Mesenchymal stem cell (in vitro differentiated cells and primary cell): ENCODE results near the gene CNTNAP2.

Experiments
- DNase-seq: peaks from one replicate; pipeline ENCODE4 v3.0.0-alpha.2; 2013
- H2AFZ ChIP-seq: one replicate; pipeline ENCODE4 v1.6.1; 2013; ENCODE audit warnings: low read depth, mild to moderate bottlenecking, control low read depth, inconsistent platforms, low read length, moderate library complexity
- H2AK5ac ChIP-seq: 2 replicates; pipeline ENCODE4 v1.6.1; 2013; ENCODE audit warnings: low read length, moderate library complexity, mild to moderate bottlenecking, inconsistent platforms; ENCODE audit not compliant: severe bottlenecking
- H2BK120ac ChIP-seq: one replicate; pipeline ENCODE4 v1.6.1; 2013; ENCODE audit warnings: low read depth, mild to moderate bottlenecking, inconsistent platforms, low read length, moderate library complexity
- H2BK12ac ChIP-seq, 2 experiments: one replicate each; pipeline ENCODE4 v1.6.1; 2013; ENCODE audit warnings: inconsistent platforms in 2 of 2, low read length in 2 of 2, mild to moderate bottlenecking in 2 of 2, moderate library complexity in 2 of 2, control low read depth in 1 of 2
- H2BK15ac ChIP-seq: one replicate; pipeline ENCODE4 v1.6.1; 2013; ENCODE audit warnings: mild to moderate bottlenecking, low read depth, inconsistent platforms; ENCODE audit not compliant: poor library complexity, severe bottlenecking
- H2BK5ac ChIP-seq: 2 replicates; pipeline ENCODE4 v1.6.1; 2013; ENCODE audit warnings: low read depth, mild to moderate bottlenecking, low read length, control low read depth, inconsistent platforms; ENCODE audit not compliant: poor library complexity, severe bottlenecking
- H3K14ac ChIP-seq, 2 experiments: one replicate each; pipeline ENCODE4 v1.6.1; 2013; ENCODE audit warnings: inconsistent platforms in 2 of 2, low read length in 2 of 2, control low read depth in 1 of 2, mild to moderate bottlenecking in 1 of 2, moderate library complexity in 1 of 2
- H3K18ac ChIP-seq, 2 experiments: one replicate each; pipeline ENCODE4 v1.6.1; 2013; ENCODE audit warnings: inconsistent platforms in 2 of 2, low read length in 2 of 2, control low read depth in 1 of 2, low read depth in 1 of 2, mild to moderate bottlenecking in 1 of 2
- H3K23ac ChIP-seq, 2 experiments: one replicate each; pipeline ENCODE4 v1.6.1; 2013; ENCODE audit warnings: inconsistent platforms in 2 of 2, low read length in 2 of 2, mild to moderate bottlenecking in 2 of 2, moderate library complexity in 2 of 2, control low read depth in 1 of 2
- H3K27ac ChIP-seq: 2 replicates; pipeline ENCODE4 v1.5.1; 2013; ENCODE audit warnings: mild to moderate bottlenecking, moderate library complexity, low read length, control low read depth, inconsistent platforms; ENCODE audit not compliant: poor library complexity, severe bottlenecking
- H3K27me3 ChIP-seq, 2 experiments: 2 replicates each; pipeline versions ENCODE4 v1.6.1 to v1.7.0; 2013; ENCODE audit warnings: low read length in 2 of 2, mild to moderate bottlenecking in 2 of 2, moderate library complexity in 2 of 2, control low read depth in 1 of 2, inconsistent platforms in 1 of 2; ENCODE audit not compliant: control insufficient read depth in 1 of 2, insufficient read depth in 1 of 2
- H3K36me3 ChIP-seq, 2 experiments: 2 replicates each; pipeline versions ENCODE4 v1.6.1 to v1.7.0; 2013; ENCODE audit warnings: low read length in 2 of 2, control low read depth in 1 of 2, inconsistent platforms in 1 of 2, low read depth in 1 of 2, mild to moderate bottlenecking in 1 of 2; ENCODE audit not compliant: insufficient read depth in 2 of 2, control insufficient read depth in 1 of 2
- H3K4ac ChIP-seq, 2 experiments: one replicate each; pipeline ENCODE4 v1.6.1; 2013; ENCODE audit warnings: inconsistent platforms in 2 of 2, low read length in 2 of 2, mild to moderate bottlenecking in 2 of 2, moderate library complexity in 2 of 2, control low read depth in 1 of 2, low read depth in 1 of 2
- H3K4me1 ChIP-seq: 2 replicates; pipeline ENCODE4 v1.6.1; 2013; ENCODE audit warnings: low read depth, low read length, control low read depth; ENCODE audit not compliant: control insufficient read depth, insufficient read depth
- H3K4me2 ChIP-seq: 2 replicates; pipeline ENCODE4 v1.6.1; 2013; ENCODE audit warnings: low read length, mild to moderate bottlenecking, inconsistent platforms; ENCODE audit not compliant: poor library complexity, severe bottlenecking
- H3K4me3 ChIP-seq, 2 experiments: 2 replicates each; pipeline versions ENCODE4 v1.5.1 to v1.7.0; 2013; ENCODE audit warnings: low read length in 2 of 2, mild to moderate bottlenecking in 2 of 2, control low read depth in 1 of 2, low read depth in 1 of 2; ENCODE audit not compliant: insufficient read depth in 1 of 2
- H3K79me1 ChIP-seq: replicated peaks from 2 replicates; pipeline ENCODE4 v1.6.1; 2013; ENCODE audit warnings: mild to moderate bottlenecking, control low read depth, low read length, inconsistent platforms; ENCODE audit not compliant: poor library complexity, severe bottlenecking
- H3K9ac ChIP-seq: 2 replicates; pipeline ENCODE4 v1.7.0; 2013; ENCODE audit warnings: mild to moderate bottlenecking, low read length, moderate library complexity
- H3K9me3 ChIP-seq: 2 replicates; pipeline ENCODE4 v1.7.0; 2013; ENCODE audit warnings: mild to moderate bottlenecking, low read length; ENCODE audit not compliant: control insufficient read depth
- H4K8ac ChIP-seq: one replicate; pipeline ENCODE4 v1.6.1; 2013; ENCODE audit warnings: inconsistent platforms, mild to moderate bottlenecking, low read length, moderate library complexity
- H4K91ac ChIP-seq: one replicate; pipeline ENCODE4 v1.6.1; 2013; ENCODE audit warnings: mild to moderate bottlenecking, low read length, inconsistent platforms
- WGBS: methylation state at CpG from one replicate; pipeline ENCODE4 v1.1.7; 2013; ENCODE audit warnings: mixed read lengths; 5-methylcytosine and 5-hydroxymethylcytosine counted together

The CNTNAP2 gene

GRCh38 chr7:146214842-146215241 lies 98.2 kb downstream of the CNTNAP2 start:
- H3K4me1 ChIP-seq, result no peaks in the 10 kb centered on the region
- H3K18ac ChIP-seq, result no peak overlapping the region
- no peaks in the 10 kb centered on the region for H3K36me3 ChIP-seq
- H3K27me3 ChIP-seq, result no peaks in the 10 kb centered on the region
- H2BK15ac ChIP-seq, result no peak overlapping the region
- H3K9me3 ChIP-seq, result peaks cover 6% of the 10 kb centered on the region
- H3K4ac ChIP-seq, result no peak overlapping the region
- no peak overlapping the region for H2BK120ac ChIP-seq
- 75% methylated on average over 3 of the region's 4 CpGs for WGBS
- no peak overlapping the region for H4K8ac ChIP-seq
- H2BK12ac ChIP-seq, result no peak overlapping the region
- no peak overlapping the region for H3K27ac ChIP-seq
- no peak for DNase-seq
- no peak overlapping the region for H3K23ac ChIP-seq
- H2AFZ ChIP-seq, result no peak overlapping the region
- no peak overlapping the region for H3K14ac ChIP-seq
- H2AK5ac ChIP-seq, result no peak overlapping the region
- no peaks in the 10 kb centered on the region for H3K79me1 ChIP-seq
- no peak overlapping the region for H3K4me2 ChIP-seq
- no peak overlapping the region for H4K91ac ChIP-seq
- no peak overlapping the region for H3K4me3 ChIP-seq
- H3K9ac ChIP-seq, result no peak overlapping the region
- no peak overlapping the region for H2BK5ac ChIP-seq

- DNase-seq, result no peak
- Histone ChIP-seq H3K27ac (no peak overlapping the region), H2AK5ac (no peak overlapping the region), H3K23ac (no peak overlapping the region), H3K4me3 (no peak overlapping the region), H3K79me1 (no peaks in the 10 kb centered on the region), H3K14ac (no peak overlapping the region), H4K91ac (no peak overlapping the region), H3K27me3 (no peaks in the 10 kb centered on the region), H3K9ac (no peak overlapping the region), H3K4me2 (no peak overlapping the region), H3K4ac (no peak overlapping the region), H2BK12ac (no peak overlapping the region), H2BK5ac (no peak overlapping the region), H2AFZ (no peak overlapping the region), H2BK15ac (no peak overlapping the region), H4K8ac (no peak overlapping the region), H2BK120ac (no peak overlapping the region), H3K9me3 (peaks cover 6% of the 10 kb centered on the region), H3K18ac (no peak overlapping the region), H3K4me1 (no peaks in the 10 kb centered on the region), H3K36me3 (no peaks in the 10 kb centered on the region)
- 81% methylated on average over 8 of the region's 9 CpGs for WGBS
Measured at GRCh38 chr7:146216396-146217041, 99.9 kb downstream of the CNTNAP2 start.

GRCh38 chr7:146223851-146224250 lies 107.2 kb downstream of the CNTNAP2 start:
- Histone ChIP-seq H3K9me3 (peaks cover 14% of the 10 kb centered on the region), H4K8ac (no peak overlapping the region), H3K18ac (no peak overlapping the region), H2BK12ac (no peak overlapping the region), H2BK120ac (no peak overlapping the region), H3K27me3 (no peaks in the 10 kb centered on the region), H3K27ac (no peak overlapping the region), H3K4me2 (no peak overlapping the region), H2AK5ac (no peak overlapping the region), H3K4me1 (no peaks in the 10 kb centered on the region), H4K91ac (no peak overlapping the region), H2BK15ac (no peak overlapping the region), H3K79me1 (no peaks in the 10 kb centered on the region), H3K23ac (no peak overlapping the region), H3K4ac (no peak overlapping the region), H2BK5ac (no peak overlapping the region), H2AFZ (no peak overlapping the region), H3K36me3 (no peaks in the 10 kb centered on the region), H3K14ac (no peak overlapping the region), H3K9ac (no peak overlapping the region), H3K4me3 (no peak overlapping the region)
- DNase-seq, result no peak
- WGBS, result 100% methylated on average over 1 of the region's 1 CpG

- no peak for DNase-seq
- Histone ChIP-seq H2AFZ (no peak overlapping the region), H3K23ac (no peak overlapping the region), H2AK5ac (no peak overlapping the region), H2BK15ac (no peak overlapping the region), H2BK12ac (no peak overlapping the region), H2BK120ac (no peak overlapping the region), H3K27ac (no peak overlapping the region), H2BK5ac (no peak overlapping the region), H3K36me3 (no peaks in the 10 kb centered on the region), H3K4me2 (no peak overlapping the region), H3K14ac (no peak overlapping the region), H3K18ac (no peak overlapping the region), H4K8ac (no peak overlapping the region), H3K79me1 (no peaks in the 10 kb centered on the region), H3K4ac (no peak overlapping the region), H3K4me3 (no peak overlapping the region), H3K27me3 (no peaks in the 10 kb centered on the region), H3K9ac (no peak overlapping the region), H4K91ac (no peak overlapping the region), H3K9me3 (no peaks in the 10 kb centered on the region), H3K4me1 (no peaks in the 10 kb centered on the region)
- 94% methylated on average over 2 of the region's 2 CpGs for WGBS
Measured at GRCh38 chr7:146232604-146233003, 116.0 kb downstream of the CNTNAP2 start.
